IPS DF 19.7 (cell line): Measurements from ENCODE around the gene TFCP2L1.
"Not testable (repeated sequence)": the region's sequence is repeated elsewhere in the genome, so short reads cannot be mapped to it uniquely, and the experiment has no call there.

ENCODE experiments used
- DNase-seq: peaks from one replicate; pipeline ENCODE4 v3.0.0-alpha.2; 2013; ENCODE audit warnings: low read depth, low spot score

The TFCP2L1 gene, protein sequence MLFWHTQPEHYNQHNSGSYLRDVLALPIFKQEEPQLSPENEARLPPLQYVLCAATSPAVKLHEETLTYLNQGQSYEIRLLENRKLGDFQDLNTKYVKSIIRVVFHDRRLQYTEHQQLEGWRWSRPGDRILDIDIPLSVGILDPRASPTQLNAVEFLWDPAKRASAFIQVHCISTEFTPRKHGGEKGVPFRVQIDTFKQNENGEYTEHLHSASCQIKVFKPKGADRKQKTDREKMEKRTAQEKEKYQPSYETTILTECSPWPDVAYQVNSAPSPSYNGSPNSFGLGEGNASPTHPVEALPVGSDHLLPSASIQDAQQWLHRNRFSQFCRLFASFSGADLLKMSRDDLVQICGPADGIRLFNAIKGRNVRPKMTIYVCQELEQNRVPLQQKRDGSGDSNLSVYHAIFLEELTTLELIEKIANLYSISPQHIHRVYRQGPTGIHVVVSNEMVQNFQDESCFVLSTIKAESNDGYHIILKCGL

DNA sequence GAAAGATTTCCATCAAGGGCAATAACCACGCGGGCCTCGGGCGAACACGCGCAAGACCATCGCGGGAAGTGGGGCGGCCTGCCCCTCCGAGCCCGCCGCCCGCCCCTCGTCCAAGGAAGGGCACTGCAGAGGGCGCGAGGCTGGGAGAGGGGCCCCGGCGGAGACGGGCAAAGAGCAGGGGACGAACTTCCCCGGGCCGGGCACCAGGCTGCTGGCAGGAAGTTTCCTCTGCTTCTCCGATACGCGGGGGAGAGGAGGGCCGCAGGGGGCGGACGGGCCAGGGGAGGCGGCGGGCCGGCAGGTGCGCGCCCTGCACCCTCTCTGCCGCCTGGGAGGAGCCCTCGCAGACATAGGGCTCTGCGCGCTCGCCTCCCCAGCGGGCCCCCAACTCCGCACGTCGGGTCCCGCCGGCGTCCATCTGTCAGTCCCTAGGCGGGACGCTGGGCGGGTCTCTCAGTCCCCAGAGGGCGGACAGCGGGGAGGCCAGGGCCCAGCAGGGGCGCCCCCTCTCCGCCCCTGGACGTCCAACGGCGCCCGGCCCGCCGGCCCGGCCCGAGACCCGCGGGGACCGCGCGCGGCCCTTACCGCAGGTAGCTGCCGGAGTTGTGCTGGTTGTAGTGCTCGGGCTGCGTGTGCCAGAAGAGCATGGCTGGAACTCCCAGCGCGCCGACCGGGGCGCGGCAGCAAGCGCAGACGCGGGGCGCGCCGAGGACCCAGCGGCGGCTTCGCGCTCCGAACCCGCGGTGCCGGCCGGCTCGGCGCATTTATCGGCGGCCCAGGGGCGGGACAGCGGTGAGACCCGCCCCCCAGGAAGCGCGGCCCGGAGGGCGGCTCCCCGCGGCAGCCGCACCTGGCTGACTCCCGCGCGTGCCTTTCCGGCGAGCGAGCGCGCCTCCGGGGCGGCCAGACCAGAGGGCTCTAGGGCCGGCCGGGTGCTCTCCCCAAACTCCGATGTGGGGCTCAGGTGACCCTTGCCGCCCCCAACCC lies at the start of gene TFCP2L1:
Gene TFCP2L1, minus strand, starts transcription at position 740 of the 987 bp plus-strand sequence. Its CDS starts 93 bp downstream, at position 647.
- no peak for DNase-seq

DNA sequence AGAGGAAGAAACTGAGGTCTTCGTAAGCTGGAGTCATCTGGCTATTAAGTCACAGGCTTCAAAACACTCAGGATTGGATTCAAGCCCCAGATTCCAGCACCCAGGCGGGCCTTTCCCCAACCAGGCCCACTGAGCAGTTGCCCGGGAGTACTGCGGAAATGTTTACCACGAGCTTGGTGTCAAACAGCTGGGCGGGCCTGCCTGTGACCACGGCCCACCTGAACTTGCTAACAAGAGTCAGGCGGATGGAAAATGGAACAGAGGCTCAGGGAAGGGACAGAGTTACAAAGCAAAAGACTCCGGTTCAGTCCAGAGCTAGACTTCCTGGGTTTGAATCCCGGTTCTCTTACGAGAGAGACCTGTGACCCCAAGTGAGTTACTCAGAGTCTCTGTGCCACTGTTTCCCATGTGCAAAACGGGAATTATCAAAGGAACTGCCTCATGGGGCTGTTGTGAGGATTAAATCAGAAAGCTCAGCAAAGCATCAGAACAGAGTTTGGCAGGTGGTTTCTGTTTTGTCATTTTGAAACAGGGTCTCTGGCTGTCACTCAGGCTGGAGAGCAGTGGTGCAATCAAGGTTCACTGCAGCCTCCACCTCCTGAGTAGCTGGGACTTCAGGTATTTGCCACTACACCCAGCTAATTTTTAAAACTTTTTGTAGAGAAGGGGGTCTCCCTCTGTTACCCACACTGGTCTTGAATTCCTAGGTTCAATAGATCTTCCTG lies 49.0 kb upstream of the TFCP2L1 start:
- DNase-seq, result no peak

DNA sequence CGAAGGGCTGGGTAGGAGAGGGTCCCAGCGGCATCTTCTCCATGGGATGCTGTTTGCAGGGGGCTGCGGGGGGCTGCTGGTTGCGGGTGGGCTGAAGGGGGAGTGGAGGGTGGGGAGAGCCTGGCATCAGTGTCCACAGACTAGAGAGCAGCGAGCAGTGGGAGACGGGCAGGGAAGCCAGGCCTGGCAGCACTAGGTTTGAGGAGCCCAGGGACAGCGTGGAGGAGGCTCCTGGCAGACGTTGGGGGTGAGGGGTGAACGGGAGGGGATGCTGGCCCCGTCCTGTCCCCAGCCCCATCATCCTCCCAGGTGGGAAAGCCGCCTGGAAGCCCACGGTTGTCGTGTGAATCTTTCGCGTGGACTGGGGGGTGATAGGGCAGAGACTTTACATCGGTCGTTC lies 48.2 kb upstream of the TFCP2L1 start:
- no peak for DNase-seq

DNA sequence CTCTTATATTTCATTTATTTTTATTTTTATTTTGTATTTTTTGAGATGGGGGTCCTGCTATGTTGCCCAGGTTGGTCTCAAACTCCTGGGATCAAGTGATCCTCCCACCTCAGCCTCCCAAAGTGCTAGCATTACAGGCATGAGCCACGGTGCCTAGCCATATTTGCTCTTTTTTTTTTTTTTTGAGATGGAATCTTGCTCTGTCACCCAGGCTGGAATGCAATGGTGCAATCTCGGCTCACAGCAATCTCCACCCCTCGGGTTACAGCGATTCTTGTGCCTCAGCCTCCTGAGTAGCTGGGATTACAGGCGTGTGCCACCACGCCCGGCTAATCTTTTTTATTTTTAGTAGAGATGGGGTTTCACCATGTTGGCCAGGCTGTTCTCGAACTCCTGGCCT lies 46.3 kb upstream of the TFCP2L1 start:
- DNase-seq, result not testable (repeated sequence)

DNA sequence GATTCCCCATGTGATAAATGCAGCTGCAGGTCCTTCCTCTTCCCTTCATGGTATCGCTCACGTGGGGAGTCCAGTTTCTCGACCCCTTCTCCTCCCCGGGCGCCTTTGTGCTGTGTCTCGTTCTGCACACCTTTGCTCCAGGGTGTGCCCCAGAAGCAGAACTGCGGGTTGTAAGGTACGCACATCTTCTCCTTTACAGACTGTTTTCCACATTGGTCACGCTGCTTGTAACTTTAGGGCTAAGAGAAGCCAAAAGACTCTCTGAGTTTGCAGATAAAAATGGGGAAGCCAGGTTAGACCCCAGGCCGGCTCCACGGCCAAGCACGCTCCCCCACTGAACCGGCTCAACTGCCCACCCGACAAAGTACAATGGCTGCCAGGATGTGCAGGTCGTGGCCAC lies 45.9 kb upstream of the TFCP2L1 start:
- no peak for DNase-seq

DNA sequence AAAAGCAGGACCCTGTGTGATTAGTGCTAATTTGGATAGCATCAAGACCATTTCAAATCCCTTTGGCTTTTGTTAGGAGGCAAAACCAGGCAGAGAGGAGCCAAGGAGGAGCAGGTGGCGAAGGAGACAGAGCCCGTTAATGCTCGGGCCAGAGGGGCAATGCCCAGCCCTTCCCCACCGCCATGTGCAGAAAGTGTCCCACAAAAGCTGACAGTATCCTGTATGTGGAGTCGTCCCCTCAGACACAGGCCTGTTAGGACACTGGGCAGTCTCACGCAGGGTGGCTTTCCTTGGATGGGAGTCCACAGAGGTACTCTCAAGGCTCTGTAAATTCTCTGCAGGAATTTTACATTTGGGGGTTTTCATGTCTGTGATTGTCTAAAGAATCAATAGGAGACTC lies 44.8 kb upstream of the TFCP2L1 start:
- no peak for DNase-seq

DNA sequence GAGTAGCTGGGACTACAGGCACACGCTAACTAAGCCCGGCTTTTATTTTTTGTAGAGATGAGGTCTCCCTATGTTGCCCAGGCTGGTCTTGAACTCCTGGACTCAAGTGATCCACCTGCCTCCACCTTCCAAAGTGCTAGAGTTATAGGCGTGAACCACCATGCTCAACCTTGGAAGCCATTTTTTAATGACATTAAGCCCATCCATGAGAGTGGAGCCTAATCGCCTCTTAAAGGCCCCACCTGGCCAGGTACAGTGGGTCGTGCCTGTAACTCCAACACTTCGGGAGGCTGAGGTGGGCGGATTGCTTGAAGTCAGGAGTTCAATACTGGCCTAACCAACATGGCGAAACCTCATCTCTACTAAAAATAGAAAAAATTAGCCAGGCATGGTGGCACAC lies 41.6 kb upstream of the TFCP2L1 start:
- DNase-seq, result no peak

DNA sequence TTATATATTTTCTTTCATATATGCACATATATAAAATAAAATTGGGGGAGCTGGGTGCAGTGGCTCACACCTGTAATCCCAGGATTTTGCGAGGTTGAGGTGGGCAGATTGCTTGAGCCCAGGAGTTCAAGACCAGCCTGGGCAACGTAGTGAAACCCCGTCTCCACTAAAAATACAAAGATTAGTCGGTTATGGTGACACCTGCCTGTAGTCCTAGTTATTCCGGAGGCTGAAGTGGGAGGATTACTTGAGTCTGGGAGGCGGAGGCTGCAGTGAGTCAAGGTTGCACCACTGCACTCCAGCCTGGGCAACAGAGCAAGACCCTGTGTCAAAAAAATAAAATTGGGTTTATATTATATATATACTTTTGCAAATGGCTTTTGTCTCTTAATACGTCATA lies 39.6 kb upstream of the TFCP2L1 start:
- DNase-seq, result no peak

DNA sequence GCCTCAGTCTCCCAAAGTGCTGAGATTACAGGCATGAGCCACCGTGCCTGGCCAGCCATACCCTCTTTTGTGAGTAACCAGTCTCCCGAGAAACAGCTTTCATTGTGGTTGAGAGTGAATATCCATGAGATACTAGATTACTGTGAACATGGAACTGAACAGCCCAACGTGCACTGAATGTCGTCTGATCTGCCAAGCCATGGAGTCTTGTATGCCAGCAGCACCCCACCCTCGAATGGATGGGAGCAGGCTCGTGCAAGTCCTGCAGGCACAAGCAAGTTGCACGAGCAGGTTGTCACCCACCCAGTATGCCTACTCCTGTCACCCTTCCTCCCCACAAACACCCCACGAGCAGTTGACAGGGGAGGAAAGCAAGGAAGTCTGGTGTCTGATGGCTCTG lies 36.5 kb upstream of the TFCP2L1 start:
- DNase-seq, result no peak

DNA sequence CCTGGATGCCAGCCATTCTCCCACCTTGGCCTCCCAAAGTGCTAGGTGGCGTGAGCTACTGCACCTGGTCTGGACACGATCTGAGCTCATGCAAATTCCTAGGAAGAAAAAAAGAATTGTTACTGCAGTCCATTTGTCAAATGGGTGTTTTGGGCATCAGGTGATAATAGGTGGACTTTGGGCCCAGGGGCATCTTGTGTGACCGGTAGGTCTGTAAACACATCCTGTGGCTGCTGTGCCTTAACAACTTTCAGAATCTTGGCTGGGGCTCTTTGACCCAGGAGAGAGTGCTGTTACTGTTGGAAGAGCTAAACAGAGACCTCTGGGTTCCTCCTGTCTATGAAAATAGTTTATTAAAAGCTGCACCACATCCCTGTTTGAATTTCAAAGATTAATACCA lies 34.9 kb upstream of the TFCP2L1 start:
- no peak for DNase-seq

DNA sequence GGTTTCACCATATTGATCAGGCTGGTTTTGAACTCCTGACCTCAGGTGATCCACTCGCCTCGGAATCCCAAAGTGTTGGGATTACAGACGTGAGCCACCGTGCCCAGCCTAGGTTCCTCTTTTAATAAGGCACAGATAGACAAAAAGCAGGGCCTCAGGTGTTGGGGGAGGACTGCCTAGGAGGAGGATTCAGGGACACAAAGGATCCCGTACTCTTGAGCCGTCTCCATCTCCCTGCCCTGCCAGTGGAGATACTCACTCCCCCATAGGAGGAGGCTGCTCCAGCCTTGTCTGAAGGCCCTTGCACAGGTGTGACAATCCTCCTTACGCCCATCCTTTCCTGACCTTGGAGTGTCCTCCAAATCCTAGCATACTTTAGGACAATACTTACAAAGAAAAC lies 32.0 kb upstream of the TFCP2L1 start:
- DNase-seq, result no peak

DNA sequence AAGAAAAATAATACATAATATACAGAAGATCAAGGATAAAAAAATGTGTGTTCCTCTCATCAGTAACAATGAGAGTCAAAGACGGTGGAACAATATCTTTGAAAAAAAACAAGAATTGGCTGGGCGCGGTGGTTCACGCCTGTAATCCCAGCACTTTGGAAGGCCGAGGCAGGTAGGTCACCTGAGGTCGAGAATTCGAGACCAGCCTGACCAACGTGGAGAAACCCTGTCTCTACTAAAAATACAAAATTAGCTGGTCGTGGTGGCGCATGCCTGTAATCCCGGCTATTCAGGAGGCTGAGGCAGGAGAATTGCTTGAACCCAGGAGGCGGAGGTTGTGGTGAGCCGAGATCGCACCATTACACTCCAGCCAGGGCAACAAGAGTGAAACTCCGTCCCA lies 28.7 kb upstream of the TFCP2L1 start:
- not testable (repeated sequence) for DNase-seq

DNA sequence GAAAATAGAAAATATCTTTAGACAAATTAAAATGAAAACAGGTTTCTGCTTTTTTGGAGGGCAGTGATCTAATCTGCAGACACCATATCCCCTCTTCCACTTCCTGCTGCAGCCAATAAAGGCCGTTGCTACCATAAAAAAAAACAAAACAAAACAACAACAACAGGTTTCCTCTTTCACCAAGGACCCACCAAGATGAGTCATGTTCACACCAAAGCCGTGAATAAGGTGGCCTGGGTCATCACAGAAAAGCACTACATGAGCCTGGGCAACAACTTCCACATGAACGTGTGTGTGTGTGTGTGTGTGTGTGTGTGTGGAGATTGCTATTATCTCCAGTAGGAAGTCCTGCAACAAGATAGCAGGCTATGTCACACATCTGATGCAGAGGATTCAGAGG lies 24.8 kb upstream of the TFCP2L1 start:
- no peak for DNase-seq

DNA sequence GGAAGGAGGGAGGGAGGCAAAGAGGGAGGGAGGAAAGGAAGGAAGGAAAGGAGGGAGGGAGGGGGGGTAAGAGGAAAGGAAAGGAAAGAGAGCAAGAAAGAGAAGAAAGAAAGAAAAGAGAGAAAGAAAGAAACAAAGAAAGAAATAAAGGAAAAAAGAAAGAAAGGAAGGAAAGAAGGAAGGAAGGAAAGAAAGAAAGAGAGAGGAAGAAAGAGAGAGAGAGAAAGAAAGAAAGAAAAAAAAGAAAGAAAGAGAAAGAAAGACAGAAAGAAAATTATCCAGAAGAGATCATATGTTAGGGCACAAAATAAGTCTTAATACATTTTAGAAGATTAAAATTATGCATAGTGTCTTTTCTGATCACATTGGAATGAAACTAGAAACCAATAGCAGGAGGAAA lies 24.3 kb upstream of the TFCP2L1 start:
- no peak for DNase-seq

DNA sequence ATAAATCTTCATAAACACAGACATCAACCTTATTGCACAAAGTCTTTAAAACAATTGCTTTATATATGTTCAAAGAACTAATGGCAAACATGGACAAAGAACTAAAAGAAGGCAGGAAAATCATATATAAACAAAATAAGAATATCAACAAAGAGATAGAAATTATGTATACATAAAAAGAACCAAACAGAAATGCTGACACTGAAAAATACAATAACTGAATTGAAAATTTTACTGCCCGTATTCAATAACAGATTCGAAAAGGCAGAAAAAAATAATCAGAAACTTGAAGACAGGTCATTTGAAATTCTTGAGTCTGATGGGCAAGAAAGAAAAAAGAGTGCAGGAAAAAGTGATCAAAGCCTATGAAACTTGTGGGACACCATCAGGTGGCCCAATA lies 22.0 kb upstream of the TFCP2L1 start:
- DNase-seq, result no peak

DNA sequence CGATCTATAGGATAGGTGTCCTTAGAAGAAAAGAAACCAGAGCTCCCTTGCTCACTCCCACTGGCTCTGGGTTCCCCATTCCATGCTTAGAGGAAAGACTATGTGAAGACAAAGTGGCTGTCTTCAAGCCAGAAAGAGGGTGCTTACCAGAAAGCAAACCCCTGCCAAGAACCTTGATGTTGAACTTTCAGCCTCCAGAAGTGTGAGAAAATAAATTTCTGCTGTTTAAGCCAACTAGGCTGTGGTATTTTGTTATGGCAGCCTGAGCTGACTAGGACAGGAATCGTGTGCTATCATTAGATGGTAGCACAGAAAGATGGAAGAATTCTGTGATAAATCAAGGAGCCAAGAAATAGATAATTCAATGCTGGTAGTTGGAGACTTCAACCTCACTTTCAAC lies 19.9 kb upstream of the TFCP2L1 start:
- no peak for DNase-seq

DNA sequence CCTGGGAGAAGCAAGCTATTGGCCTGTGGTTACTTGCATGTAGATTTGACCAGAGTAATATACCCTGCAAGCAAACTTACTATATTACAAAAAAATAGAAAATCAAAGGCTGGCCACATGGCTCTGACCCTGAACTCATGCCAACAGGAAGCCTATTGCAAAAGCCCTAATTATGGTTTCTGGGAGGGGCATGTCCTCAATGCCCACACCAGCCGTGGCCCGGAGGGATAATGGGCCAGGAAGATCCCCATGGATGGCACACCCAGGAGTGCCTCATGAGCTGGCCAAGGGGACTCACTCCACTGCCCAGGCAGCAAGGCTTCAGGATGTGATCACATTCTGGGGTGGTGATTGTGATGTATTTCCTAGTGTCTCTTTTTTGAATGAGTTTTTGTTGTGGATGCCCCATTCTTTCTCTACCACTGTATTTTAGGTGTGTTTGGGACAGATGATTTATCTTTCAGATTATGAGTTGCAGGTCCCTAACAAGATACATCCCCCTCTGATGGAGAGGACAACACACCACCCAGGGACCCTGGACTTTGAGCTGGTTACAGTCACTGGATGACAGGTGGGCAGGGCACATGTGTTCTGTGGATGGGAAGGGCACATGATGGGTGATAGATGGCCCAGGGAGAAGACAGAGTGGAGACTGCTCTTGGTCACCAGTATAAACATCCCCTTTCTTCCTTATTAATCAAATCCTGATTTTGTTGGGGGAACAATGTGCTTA lies 18.7 kb upstream of the TFCP2L1 start:
- no peak for DNase-seq

DNA sequence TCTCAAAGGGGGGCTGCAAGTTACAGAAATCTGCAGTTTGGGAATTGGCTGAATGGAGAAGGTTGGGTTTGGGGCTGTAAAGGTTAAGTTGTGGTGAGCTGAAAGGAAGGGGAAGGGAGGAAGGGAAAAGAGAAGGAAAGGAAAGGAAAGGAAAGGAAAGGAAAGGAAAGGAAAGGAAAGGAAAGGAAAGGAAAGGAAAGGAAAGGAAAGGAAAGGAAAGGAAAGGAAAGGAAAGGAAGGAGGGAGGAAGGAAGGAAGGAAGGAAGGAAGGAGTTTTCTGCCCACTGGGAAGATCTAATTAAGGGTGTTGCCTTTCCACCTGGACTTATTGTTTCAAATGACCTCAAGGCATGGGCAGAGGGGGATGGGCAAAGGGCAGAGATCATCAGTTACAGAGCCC lies 16.2 kb upstream of the TFCP2L1 start:
- not testable (repeated sequence) for DNase-seq

DNA sequence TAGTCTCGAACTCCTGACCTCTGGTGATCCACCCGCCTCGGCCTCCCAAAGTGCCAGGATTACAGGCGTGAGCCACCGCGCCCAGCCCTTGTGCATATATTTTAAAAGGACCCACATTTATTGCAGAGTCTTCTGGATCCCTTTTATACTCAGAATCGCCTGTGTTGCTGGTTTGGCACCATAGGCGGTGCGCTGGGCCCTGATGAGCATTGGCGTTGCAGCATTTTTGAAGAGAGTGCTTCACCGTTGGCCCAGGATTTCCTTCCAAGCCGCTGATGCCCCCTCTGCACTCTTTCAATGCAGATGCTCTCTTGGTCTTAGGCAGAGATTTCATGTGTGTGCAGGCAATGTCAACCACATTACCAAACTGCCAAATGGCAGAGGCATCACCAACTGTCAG lies 13.5 kb upstream of the TFCP2L1 start:
- no peak for DNase-seq

DNA sequence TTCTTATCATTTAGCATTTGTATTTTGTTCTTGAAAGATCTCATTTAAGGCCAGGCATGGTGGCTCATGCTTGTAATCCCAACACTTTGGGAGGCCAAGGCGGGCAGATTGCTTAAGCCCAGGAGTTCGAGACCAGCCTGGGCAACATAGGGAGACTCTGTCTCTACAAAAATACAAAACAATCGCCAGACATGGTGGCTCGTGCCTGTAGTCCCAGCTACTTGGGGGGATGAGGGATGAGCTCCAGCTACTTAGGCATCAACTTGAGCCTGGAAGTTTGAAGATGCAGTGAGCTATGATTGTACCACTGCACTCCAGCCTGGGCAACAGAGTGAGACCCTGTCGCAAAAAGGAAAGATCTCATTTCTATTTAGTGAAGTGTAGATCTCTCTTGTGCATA lies 12.9 kb upstream of the TFCP2L1 start:
- not testable (repeated sequence) for DNase-seq

DNA sequence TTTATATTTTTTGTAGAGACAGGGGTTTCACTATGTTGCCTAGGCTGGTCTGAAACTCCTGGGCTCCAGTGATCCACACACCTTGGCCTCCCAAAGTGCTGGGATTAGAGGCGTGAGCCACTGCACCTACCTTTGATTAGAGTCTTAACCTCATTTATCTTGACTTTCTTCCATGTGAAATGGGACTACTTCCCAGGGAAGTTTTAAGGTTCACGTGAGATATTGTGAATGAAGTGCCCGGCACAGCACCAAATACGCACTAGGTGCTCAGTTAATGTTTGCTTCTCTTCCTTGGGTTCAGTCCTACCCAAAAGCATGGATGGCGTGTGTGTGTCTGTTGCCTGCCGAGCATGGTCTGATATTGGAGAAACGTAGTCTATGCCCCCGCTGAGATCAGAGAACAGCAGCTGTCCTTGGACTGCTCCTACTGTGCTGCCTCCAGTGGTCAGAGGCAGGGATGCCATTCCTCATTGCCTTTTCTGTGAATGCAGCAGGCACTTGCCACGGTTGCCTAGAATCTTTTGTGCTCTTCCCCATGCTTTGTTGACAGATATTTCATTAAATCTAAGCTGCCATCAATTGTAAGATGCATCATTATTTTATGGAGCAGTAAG lies 12.3 kb upstream of the TFCP2L1 start:
- DNase-seq, result no peak
